Urinary bladder (tissue), 4 donors: ENCODE measurements around the gene LY6G6D. TPM values are rescaled to one million over a fixed set of nuclear protein-coding genes. Genes with fewer than 3 reads are reported as not detected.
A peak's percentile ranks its signal among the peaks of the same experiment; 100 is the strongest.

ENCODE experiments used
- DNase-seq: peaks from one replicate; pipeline ENCODE4 v3.0.0-alpha.2; 2015; ENCODE audit errors: extremely low spot score
- H3K27ac ChIP-seq: one replicate; pipeline ENCODE4 v1.5.1; 2013; ENCODE audit warnings: low read depth, mild to moderate bottlenecking, moderate library complexity
- H3K36me3 ChIP-seq: one replicate; pipeline ENCODE4 v1.6.1; 2013; ENCODE audit warnings: mild to moderate bottlenecking, moderate library complexity; ENCODE audit not compliant: insufficient read depth
- H3K4me1 ChIP-seq: one replicate; pipeline ENCODE4 v1.6.1; 2013; ENCODE audit warnings: mild to moderate bottlenecking, moderate library complexity; ENCODE audit not compliant: insufficient read depth
- H3K4me3 ChIP-seq: one replicate; pipeline ENCODE4 v1.5.1; 2013; ENCODE audit warnings: low read depth, low read length
- WGBS: extraction: QIAGEN DNeasy Blood & Tissue Kit; methylation state at CpG from one replicate; pipeline ENCODE4 v1.1.7; 2013; 5-methylcytosine and 5-hydroxymethylcytosine counted together
- polyA plus RNA-seq: library from polyadenylated mRNA; stranded (reverse); fragments of 200-250 nt; gene quantifications from one replicate; pipeline ENCODE4 v1.2.3, GENCODE V29; 2013
- total RNA-seq: library from RNA; depleted of rRNA; stranded (reverse); fragments of >200 nt; gene quantifications from one replicate; pipeline ENCODE4 v1.2.3, GENCODE V29; 2014
- donor health status: healthy with polysubstance abuse.
- donor health status: healthy.

The LY6G6D gene
- total and polyA plus RNA-seq, 2 donors, result 1.7 to 3.1 TPM

DNA sequence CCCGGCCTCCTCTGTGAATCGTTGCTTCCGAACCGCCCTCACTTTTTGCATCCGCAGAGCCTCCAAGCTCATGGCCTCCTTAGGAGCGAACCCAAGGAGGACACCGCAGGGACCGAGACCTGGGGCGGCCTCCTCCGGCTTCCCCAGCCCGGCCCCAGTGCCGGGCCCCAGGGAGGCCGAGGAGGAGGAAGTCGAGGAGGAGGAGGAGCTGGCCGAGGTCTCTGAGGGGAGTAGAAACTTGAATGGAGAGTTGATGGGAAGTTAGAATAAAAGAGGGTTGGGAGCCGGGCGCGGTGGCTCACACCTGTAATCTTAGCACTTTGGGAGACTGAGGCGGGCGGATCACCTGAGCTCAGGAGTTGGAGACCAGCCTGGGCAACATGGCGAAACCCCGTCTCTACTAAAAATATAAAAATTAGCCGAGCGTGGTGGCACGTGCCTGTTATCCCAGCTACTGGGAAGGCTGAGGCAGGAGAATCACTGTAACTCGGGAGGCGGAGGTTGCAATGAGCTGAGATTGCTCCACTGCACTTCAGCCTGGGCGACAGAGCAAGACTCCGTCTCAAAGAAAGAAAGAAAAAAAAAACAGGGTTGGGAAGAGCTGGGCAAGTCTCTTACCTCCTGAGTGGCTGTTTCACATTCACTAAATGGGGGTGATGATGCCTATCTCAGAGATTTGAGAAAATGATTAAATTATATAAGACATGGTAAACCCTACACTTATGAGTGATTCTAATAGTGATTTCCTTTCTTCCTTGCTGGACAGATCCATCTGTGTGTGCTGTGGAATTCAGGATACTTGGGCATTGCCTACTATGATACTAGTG is 25.5 kb downstream of the LY6G6D start:
- 21% methylated on average over 29 of the region's 29 CpGs for WGBS
- Histone ChIP-seq H3K27ac (no peak overlapping the region), H3K4me3 (peak overlapping the region; percentile 40), H3K4me1 (no peaks in the 10 kb centered on the region), H3K36me3 (no peaks in the 10 kb centered on the region)
- no peak for DNase-seq

DNA sequence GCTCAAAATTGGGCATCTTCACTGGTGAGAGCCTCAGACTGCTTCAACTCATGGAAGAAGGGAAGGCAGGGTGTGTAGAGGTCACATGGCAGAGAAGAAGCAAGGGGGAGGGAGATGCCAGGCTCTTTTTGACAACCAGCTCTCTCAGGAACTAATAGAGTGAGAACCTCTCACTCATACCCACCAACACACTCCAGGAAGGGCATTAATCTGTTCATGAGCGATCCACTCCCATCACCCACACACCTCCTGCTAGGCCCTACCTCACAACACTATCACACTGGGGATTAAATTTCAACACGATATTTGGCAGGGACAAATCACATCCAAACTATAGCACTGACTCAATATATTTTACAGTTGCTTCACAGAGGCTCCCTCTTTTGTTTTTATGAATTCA is 26.7 kb downstream of the LY6G6D start:
- 79% methylated on average over 2 of the region's 2 CpGs for WGBS
- no peak overlapping the region for H3K4me3 ChIP-seq
- no peak overlapping the region for H3K27ac ChIP-seq
- H3K4me1 ChIP-seq, result no peaks in the 10 kb centered on the region
- H3K36me3 ChIP-seq, result no peaks in the 10 kb centered on the region
- no peak for DNase-seq

DNA sequence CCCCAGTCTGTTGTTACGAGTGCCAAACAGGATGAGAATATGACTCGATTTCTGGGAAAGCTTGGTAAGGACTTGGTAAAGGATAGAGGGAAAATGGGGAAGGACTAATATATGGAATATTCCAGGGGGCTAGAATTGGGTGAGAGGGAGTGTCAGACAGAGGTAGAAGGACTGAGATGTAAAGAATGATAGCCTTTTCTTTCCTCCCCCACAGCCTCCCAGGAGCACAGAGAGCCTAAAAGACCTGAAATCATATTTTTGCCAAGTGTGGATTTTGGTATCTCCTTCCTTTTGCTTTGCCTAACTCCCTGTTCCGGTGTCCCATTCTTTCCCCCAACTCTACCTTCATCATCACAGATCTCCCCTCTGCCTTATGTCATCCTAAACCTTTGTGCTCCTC is 27.7 kb downstream of the LY6G6D start:
- Histone ChIP-seq H3K36me3 (no peaks in the 10 kb centered on the region), H3K4me3 (no peak overlapping the region), H3K27ac (no peak overlapping the region), H3K4me1 (no peaks in the 10 kb centered on the region)
- WGBS, result 85% methylated on average over 3 of the region's 3 CpGs
- no peak for DNase-seq

DNA sequence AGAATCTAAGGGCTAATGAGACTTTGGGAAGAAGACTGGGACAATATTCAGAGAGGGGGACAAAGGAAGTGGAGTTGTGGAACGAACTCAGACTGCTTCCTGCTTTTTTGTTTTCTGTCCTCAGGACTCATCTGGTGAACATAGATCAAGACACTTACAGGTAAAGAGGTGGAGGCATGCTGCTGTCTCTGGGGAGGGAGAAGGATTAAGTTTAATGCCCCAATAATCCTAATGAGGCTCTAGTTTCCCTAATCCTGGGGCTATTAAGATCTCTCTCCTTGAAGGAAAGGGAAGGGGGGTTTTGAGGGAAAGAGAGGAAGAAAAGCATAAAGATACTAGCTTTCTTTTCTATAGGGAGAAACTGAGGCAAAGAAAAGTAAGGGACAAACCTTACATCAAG is 29.3 kb downstream of the LY6G6D start:
- H3K4me1 ChIP-seq, result no peaks in the 10 kb centered on the region
- H3K4me3 ChIP-seq, result no peak overlapping the region
- no peaks in the 10 kb centered on the region for H3K36me3 ChIP-seq
- H3K27ac ChIP-seq, result no peak overlapping the region
- 38% methylated on average over 1 of the region's 1 CpG for WGBS
- no peak for DNase-seq

DNA sequence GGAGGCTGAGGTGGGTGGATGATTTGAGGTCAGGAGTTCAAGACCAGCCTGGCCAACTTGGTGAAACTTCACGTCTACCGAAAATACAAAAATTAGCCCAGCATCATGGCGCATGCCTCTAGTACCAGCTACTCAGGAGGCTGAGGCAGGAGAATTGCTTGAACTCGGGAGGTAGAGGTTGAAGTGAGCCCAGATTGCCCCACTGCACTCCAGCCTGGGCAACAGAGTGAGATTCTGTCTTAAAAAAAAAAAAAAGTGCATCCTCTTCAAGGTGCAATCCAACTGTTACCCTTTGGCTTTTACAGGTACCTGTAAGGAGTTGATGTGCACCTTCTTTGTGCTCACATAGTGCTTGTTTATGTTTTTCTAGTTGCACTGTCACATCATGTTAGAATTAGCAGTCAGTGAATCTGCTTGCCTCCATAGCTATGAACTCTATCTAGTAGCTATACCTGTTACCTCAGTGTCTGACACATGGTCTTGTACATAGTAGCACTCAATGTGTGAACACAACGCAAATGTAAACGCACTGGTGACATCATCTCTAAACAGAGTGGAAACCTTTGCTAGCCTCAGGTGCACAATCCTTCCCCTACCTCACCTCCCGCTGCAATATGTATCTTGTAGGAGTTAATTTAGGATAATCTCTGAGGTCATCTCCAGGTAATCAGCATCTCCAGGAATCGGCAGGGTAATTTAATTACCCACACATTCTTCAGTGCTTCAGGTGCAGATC is 34.3 kb downstream of the LY6G6D start:
- DNase-seq, result no peak
- WGBS, result 91% methylated on average over 8 of the region's 8 CpGs

DNA sequence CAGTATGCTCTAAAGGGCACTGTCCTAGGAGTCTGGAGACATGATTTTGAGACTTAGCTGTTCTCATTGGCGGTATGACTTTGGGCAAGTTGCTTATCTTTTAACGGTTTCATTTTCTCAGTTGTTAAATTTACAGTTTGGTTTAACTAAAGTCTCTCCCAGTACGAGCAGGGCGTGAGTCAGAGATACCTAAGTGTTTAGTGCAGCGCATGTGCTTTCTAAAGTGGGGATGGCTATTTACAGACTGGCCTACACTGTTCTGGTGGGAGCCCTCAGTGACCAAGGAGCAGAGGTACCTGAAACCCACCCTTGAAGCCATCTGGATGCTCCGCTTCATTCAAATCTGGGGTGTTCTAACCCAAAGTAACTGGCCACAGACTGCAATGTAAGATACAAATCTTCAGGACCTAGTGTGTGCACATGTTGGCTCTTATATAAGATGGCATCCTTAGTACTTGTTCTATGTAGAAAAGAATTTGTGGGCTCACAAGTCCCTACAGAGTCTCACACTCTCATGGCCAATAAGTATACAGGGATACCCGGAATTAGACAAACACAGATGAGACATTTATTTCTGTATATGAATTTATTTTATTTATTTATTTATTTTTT is 35.4 kb downstream of the LY6G6D start:
- 84% methylated on average over 7 of the region's 7 CpGs for WGBS
- no peaks in the 10 kb centered on the region for H3K4me1 ChIP-seq
- no peak overlapping the region for H3K27ac ChIP-seq
- no peaks in the 10 kb centered on the region for H3K36me3 ChIP-seq
- H3K4me3 ChIP-seq, result no peak overlapping the region
- no peak for DNase-seq

More for the DNA sequence above, 34.3 kb downstream of the LY6G6D start:
- Histone ChIP-seq H3K36me3 (no peaks in the 10 kb centered on the region), H3K27ac (no peak overlapping the region), H3K4me1 (no peaks in the 10 kb centered on the region), H3K4me3 (no peak overlapping the region)

DNA sequence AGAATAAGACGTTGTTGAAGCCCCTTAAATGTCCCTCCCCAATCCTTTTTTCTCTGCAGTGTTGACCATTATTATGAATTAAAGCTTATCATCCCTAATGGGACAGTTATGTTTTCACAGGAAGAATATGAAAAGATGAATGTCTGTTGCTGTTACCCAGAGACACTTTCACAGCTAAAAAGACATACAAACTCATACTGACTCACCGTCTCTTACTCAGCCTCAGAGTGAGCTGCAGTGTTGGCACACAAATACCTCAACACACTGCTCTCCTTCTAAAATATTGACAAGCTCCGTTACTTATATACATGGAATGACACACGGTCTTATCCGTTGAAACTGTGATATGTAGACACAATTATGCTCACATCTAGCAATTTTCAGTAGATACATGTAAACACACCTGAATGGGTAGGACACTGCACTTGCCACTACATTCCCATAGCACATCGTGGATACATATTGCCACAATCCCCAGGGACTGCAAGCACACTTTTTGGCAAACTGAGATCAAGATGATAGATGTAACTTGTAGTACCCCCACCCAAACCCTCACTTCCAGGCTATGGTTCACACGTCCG is 37.7 kb downstream of the LY6G6D start:
- Histone ChIP-seq H3K36me3 (no peaks in the 10 kb centered on the region), H3K4me1 (no peaks in the 10 kb centered on the region), H3K4me3 (no peak overlapping the region), H3K27ac (no peak overlapping the region)
- DNase-seq, result no peak
- 71% methylated on average over 8 of the region's 8 CpGs for WGBS

DNA sequence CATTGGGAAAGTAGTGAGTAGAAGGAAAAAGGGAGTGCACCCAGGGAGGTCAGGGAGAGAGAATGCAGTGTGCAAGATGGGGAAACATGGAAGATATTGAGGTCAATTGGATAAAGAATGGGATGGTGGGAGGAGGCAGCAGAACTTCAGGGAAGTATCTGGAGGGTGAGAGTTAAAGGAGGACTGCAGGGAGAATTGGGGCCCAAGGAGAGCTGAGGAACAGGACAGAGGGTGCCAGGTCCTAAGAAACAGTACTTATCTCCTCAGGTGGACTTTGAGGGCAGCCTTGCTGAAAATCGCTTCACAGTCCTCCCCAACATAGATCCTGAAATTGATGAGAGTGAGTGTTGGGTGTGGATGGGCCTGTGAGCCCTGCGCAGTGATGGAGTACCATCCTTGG is 43.1 kb downstream of the LY6G6D start:
- Histone ChIP-seq H3K27ac (no peak overlapping the region), H3K4me3 (no peak overlapping the region), H3K36me3 (no peaks in the 10 kb centered on the region), H3K4me1 (no peaks in the 10 kb centered on the region)
- 96% methylated on average over 2 of the region's 2 CpGs for WGBS
- DNase-seq, result no peak

DNA sequence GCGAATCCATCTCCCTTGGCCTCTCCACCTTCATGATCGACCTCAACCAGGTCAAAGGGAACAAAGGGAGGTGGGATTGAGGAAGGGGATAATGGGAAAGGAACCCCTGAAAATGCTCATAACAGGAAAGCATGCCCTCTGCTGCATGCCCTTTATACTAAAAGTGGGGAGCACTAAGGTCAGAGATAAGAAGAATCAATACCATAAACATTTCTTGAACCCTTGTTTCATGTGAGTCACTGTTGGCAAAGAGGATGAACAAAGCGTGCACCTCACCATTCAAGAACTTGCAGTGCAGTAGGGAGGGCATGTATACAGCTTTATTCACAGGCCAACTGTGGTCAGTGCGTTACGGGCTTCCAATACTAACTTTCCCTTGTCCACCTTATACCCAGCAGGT is 45.6 kb downstream of the LY6G6D start:
- WGBS, result 91% methylated on average over 5 of the region's 5 CpGs
- no peak overlapping the region for H3K4me3 ChIP-seq
- no peak for DNase-seq
- no peaks in the 10 kb centered on the region for H3K4me1 ChIP-seq
- H3K36me3 ChIP-seq, result no peaks in the 10 kb centered on the region
- no peak overlapping the region for H3K27ac ChIP-seq

DNA sequence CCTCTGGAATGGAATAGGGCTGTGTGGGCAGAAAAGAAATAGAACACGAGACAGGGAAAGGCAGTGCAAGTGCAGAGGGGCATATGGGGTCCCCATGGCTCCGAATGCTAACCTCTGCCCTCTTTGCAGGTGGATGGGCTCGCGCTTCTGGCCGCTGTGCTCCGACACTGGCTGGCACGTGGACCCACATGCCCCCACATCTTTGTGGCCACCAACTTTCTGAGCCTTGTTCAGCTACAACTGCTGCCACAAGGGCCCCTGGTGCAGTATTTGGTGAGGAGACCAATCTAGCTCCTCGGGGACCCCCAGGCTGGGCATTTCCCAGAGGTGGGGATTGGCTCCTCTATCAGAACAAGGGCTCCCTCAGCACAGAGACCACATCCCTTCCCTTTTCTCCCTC is 46.2 kb downstream of the LY6G6D start:
- WGBS, result 97% methylated on average over 8 of the region's 8 CpGs
- Histone ChIP-seq H3K4me1 (no peaks in the 10 kb centered on the region), H3K36me3 (no peaks in the 10 kb centered on the region), H3K4me3 (no peak overlapping the region), H3K27ac (no peak overlapping the region)
- no peak for DNase-seq

DNA sequence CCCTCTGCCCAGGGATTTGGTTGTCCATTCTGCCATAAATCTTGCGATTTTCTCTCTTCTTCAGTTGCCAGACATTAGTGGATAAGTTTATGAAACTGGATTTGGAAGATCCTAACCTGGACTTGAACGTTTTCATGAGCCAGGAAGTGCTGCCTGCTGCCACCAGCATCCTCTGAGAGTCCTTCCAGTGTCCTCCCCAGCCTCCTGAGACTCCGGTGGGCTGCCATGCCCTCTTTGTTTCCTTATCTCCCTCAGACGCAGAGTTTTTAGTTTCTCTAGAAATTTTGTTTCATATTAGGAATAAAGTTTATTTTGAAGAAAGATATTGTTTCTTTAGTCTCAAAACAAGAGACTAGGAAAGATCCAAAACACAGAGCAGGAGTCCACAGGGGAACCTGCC is 47.2 kb downstream of the LY6G6D start, which contains the start of gene SAPCD1:
Gene SAPCD1 (plus strand): TSS at position 301 of the 400 bp plus-strand sequence. CDS start 399 bp downstream, outside the sequence.
- 70% methylated on average over 4 of the region's 4 CpGs for WGBS
- H3K27ac ChIP-seq, result no peak within 1 kb of the TSS
- no peak for DNase-seq

DNA sequence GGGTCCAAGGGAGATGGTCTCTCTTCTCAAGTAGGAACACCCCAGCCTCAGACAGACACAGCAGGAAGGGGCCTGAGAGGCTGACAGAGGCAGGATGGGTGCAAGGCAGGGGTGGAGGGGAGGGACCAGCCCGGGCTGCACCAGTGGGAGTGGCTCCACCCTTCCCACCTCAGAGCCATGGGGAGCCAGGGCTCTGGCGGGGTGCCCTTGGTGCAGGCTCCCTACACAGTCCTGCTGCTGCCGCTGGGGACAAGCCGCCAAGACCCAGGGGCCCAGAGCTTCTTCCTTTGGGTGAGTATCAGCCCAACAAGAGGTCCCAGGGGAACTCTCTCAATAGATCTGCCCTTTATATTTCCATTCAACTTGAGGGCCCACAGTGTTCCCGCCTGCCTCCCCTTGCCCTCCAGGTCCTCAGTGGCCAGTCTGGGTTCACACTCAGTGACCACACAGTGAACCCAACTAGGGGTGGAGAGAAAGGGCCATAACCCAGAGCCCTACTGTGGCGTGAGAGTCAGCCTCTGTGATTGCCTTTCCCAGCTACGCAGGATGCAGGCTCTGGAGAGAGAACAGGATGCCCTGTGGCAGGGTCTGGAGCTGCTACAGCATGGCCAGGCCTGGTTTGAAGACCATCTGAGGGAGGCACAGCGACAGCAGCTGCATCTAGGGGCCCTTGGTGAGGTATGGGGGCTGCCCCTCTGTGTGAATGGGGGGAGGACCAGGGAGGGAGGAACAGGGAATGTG is 47.9 kb downstream of the LY6G6D start:
- no peaks in the 10 kb centered on the region for H3K4me1 ChIP-seq
- H3K4me3 ChIP-seq, result no peak overlapping the region
- H3K27ac ChIP-seq, result no peak overlapping the region
- no peaks in the 10 kb centered on the region for H3K36me3 ChIP-seq
- 67% methylated on average over 8 of the region's 8 CpGs for WGBS
- no peak for DNase-seq

More for the DNA sequence above, 47.2 kb downstream of the LY6G6D start, which contains the start of gene SAPCD1:
- no peak within 1 kb of the TSS for H3K4me3 ChIP-seq
- H3K4me1 ChIP-seq, result no peaks in the 10 kb centered on the region
- no peaks in the 10 kb centered on the region for H3K36me3 ChIP-seq

DNA sequence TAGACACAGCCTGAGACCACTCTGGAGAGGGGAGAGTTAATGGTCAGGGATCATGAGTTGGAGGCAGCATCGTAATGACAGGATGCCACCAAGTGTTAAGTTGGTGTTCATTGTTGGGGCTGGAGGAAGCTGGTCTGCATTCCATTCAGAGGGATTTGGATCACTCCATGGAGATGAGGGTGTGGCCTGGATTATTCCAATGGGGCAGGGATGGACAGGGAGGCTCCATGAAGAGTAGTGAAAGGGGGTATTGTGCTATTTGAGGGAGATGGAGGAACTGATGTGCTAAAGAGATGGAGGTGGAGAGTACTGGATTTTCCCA is 48.4 kb downstream of the LY6G6D start:
- no peak for DNase-seq
- no peaks in the 10 kb centered on the region for H3K36me3 ChIP-seq
- WGBS, result 14% methylated on average over 1 of the region's 1 CpG
- H3K4me3 ChIP-seq, result no peak overlapping the region
- H3K4me1 ChIP-seq, result no peaks in the 10 kb centered on the region
- H3K27ac ChIP-seq, result no peak overlapping the region
